Cardiac fibroblast (primary cell): Measurements from ENCODE around the gene EREG.

ENCODE experiments used
- DNase-seq, 2 donors: peaks; one replicate each; pipeline versions ENCODE4 v3.0.0 to v3.0.0-alpha.2; 2010; ENCODE audit warnings: low read depth in 2 of 2
- H3K4me3 ChIP-seq, 2 donors: replicated peaks in 1 of 2; 1 replicate in 1 of 2; 2 replicates in 1 of 2; pipeline ENCODE4 v1.5.1; 2011; ENCODE audit warnings: low read depth in 2 of 2, low read length in 2 of 2, mild to moderate bottlenecking in 2 of 2, moderate library complexity in 1 of 2
- CTCF ChIP-seq: IDR thresholded peaks from one replicate; pipeline ENCODE4 v1.5.1; 2011; ENCODE audit warnings: low read depth, mild to moderate bottlenecking, low read length, inconsistent platforms

Gene EREG

GRCh38 chr4:74369855-74370254 lies 4.9 kb downstream of the EREG start:
- H3K4me3 ChIP-seq: no peak overlapping the region
- no peak for DNase-seq

DNA sequence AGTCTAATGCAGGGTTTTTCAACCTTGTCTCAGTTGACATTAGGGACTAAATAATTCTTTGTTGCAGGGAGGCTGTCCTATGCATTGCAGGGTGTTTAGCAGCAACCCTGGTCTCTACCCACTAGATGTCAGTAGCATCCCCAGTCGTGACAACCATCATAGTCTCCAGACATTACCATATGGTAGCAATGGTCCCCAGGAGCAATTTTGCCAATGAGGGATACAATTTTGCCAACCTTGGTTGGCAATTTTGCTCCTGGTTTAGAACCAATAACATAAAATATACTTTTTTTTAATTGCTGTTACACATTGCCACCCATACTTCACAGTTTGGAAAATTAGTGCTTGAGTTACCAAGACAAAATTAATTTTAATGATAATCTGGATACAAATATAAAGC lies 6.0 kb downstream of the EREG start:
- H3K4me3 ChIP-seq: no peak overlapping the region
- peak; percentile 75 to 80 for DNase-seq
- TF ChIP-seq CTCF: peak; percentile 84

More at GRCh38 chr4:74369855-74370254, 4.9 kb downstream of the EREG start:
- TF ChIP-seq CTCF: no peak

GRCh38 chr4:74374128-74374527 lies 9.2 kb downstream of the EREG start:
- TF ChIP-seq CTCF: no peak
- DNase-seq: no peak
- no peak overlapping the region for H3K4me3 ChIP-seq

DNA sequence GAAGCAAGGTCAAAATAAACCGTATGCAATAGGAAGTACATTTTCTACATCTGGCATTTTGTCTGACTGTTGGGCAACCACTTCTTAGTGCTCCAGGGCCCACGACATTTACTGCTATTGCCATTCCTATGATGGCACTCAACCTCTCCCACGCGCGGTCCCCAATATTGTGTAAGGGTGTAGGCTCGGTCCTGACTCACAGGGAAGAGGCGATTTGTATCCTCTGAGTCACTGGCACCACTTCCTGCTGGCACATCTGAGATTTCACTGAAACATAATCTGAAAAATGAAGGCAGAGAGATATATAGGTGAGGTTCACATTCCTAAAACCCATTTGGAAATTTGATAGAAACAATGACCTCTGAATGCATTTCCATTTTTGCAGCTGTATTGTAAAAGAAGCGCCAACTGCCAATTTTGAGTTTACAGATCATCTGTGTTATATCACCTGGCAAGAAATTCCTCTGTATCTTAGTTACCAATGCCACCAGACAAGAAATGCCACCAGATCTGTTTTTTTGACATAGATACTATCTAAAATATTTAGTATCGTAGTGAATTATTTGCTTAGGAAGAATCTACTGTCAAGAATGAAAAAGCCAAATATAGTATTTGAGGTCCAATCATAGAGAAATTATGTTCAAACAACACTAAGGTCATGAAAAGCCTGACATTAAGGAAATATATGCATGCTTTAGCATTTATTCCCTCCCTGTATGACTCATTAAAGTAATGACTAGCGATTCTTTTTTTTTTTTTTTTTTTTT lies 9.8 kb downstream of the EREG start:
- DNase-seq: peak; percentile 86 to 98
- TF ChIP-seq CTCF: no peak
- H3K4me3 ChIP-seq: no peak overlapping the region

DNA sequence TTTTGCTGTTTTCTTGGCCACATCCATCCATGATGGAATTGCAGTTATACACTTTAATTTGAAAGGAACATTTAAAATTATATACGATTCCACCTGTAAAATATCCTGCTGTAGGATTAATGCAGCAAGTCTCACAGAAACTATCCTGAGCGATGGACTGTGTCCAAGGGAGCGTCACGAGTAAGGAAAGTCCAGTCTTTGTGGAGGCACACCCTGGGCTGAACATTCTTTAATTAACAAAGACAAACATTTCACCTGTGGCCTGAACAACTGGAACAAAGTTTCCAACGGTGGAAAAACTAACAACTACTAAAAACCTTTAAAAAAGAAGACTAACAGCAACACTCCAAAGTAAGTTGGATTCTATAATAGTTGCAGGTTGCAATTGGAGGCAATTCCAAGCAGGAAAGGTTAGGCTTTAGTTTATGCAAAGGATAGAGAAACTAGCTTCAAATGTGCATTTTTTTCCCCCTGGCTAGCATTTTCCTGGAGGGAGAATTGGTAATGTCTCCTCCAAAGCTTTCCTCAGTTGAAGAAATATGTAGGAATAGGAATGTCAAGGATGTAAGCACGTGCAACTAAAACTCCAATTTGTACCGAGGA lies 11.0 kb downstream of the EREG start:
- no peak for TF ChIP-seq CTCF
- no peak overlapping the region for H3K4me3 ChIP-seq
- no peak for DNase-seq

DNA sequence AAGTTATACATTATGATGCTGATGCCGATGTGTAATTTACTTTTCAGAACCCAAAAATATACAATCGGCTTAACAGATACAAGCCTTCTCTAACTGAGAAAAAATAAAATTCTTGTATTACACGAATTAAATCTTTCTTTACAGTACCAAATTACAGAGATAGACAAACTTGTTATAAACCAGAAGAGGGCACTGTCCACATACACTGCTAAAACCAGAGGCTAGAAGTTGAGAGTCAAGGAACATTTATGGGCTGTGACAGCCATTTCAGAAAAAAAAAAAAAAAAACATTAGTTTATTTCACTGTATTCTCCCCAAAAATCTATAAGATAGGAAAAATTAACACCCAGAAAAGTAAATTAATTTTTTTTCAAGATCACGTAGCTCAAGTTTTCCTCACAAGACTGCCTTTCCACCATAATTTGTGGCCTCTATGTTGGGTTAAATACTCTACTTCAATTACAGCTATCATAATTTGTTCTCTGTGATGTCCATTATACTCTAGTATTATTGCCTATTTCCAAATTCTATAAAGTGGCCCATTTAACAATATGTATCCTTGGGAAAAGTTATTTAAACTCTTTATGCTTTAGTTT lies 12.0 kb downstream of the EREG start:
- DNase-seq: peak; percentile 89
- no peak overlapping the region for H3K4me3 ChIP-seq
- peak; percentile 59 for TF ChIP-seq CTCF
